Osteocyte (in vitro differentiated cells): ENCODE data around the gene NUBP1. TPM values are rescaled to one million over a fixed set of nuclear protein-coding genes. Genes with fewer than 3 reads are reported as not detected.
"Not testable (repeated sequence)": the region's sequence is repeated elsewhere in the genome, so short reads cannot be mapped to it uniquely, and the experiment has no call there.

Experiments
- DNase-seq: peaks from one replicate; pipeline ENCODE4 v3.0.0; 2021; ENCODE audit warnings: mixed read lengths; ENCODE audit not compliant: unreplicated experiment; ENCODE audit errors: extremely low spot score
- H3K27ac Mint-ChIP-seq: one replicate; pipeline ENCODE4 v1.8.0; 2021; ENCODE audit warnings: mild to moderate bottlenecking, mixed read lengths; ENCODE audit not compliant: unreplicated experiment
- H3K27me3 Mint-ChIP-seq: one replicate; pipeline ENCODE4 v1.8.0; 2021; ENCODE audit warnings: mixed read lengths; ENCODE audit not compliant: unreplicated experiment
- H3K36me3 Mint-ChIP-seq: one replicate; pipeline ENCODE4 v1.8.0; 2021; ENCODE audit warnings: mixed read lengths; ENCODE audit not compliant: unreplicated experiment
- H3K4me1 Mint-ChIP-seq: one replicate; pipeline ENCODE4 v1.8.0; 2021; ENCODE audit warnings: mixed read lengths; ENCODE audit not compliant: unreplicated experiment
- H3K4me3 Mint-ChIP-seq: one replicate; pipeline ENCODE4 v1.8.0; 2021; ENCODE audit warnings: mild to moderate bottlenecking, moderate library complexity, mixed read lengths; ENCODE audit not compliant: unreplicated experiment
- H3K9me3 Mint-ChIP-seq: one replicate; pipeline ENCODE4 v1.8.0; 2021; ENCODE audit warnings: mixed read lengths; ENCODE audit not compliant: unreplicated experiment
- total RNA-seq: library from RNA; stranded (reverse); gene quantifications from 2 replicates; pipeline ENCODE4 v1.2.1, GENCODE V29; 2021
- TF ChIP-seq, protein P1 (sequence below): fragments of 200-600 bp; sonication (generic); IDR thresholded peaks from 2 replicates; pipeline ENCODE4 v1.5.0; 2021; ENCODE audit warnings: antibody characterized with exemption, mild to moderate bottlenecking, moderate library complexity

NUBP1 gene
- total RNA-seq, 1 donor from 2014 or later = 20.0 TPM

GRCh38 chr16:10767127-10767526 lies 23.5 kb downstream of the NUBP1 start:
- Mint-ChIP-seq H3K4me1 (no peaks in the 10 kb centered on the region), H3K27me3 (no peaks in the 10 kb centered on the region), H3K4me3 (no peak overlapping the region), H3K27ac (no peak overlapping the region), H3K9me3 (no peaks in the 10 kb centered on the region), H3K36me3 (peaks cover 20% of the 10 kb centered on the region)
- TF ChIP-seq, protein P1, sequence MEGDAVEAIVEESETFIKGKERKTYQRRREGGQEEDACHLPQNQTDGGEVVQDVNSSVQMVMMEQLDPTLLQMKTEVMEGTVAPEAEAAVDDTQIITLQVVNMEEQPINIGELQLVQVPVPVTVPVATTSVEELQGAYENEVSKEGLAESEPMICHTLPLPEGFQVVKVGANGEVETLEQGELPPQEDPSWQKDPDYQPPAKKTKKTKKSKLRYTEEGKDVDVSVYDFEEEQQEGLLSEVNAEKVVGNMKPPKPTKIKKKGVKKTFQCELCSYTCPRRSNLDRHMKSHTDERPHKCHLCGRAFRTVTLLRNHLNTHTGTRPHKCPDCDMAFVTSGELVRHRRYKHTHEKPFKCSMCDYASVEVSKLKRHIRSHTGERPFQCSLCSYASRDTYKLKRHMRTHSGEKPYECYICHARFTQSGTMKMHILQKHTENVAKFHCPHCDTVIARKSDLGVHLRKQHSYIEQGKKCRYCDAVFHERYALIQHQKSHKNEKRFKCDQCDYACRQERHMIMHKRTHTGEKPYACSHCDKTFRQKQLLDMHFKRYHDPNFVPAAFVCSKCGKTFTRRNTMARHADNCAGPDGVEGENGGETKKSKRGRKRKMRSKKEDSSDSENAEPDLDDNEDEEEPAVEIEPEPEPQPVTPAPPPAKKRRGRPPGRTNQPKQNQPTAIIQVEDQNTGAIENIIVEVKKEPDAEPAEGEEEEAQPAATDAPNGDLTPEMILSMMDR = no peak
- no peak for DNase-seq

- TF ChIP-seq, protein P1 = no peak
- peaks cover 6% of the 10 kb centered on the region for H3K36me3 Mint-ChIP-seq
- no peak for DNase-seq
- no peak overlapping the region for H3K27ac Mint-ChIP-seq
- H3K9me3 Mint-ChIP-seq = no peaks in the 10 kb centered on the region
- H3K27me3 Mint-ChIP-seq = no peaks in the 10 kb centered on the region
- no peaks in the 10 kb centered on the region for H3K4me1 Mint-ChIP-seq
- no peak overlapping the region for H3K4me3 Mint-ChIP-seq
Observed at GRCh38 chr16:10769381-10769780, 25.7 kb downstream of the NUBP1 start.

- no peaks in the 10 kb centered on the region for H3K36me3 Mint-ChIP-seq
- H3K27me3 Mint-ChIP-seq = no peaks in the 10 kb centered on the region
- no peak overlapping the region for H3K27ac Mint-ChIP-seq
- TF ChIP-seq, protein P1 = no peak
- no peaks in the 10 kb centered on the region for H3K9me3 Mint-ChIP-seq
- no peak overlapping the region for H3K4me3 Mint-ChIP-seq
- H3K4me1 Mint-ChIP-seq = no peaks in the 10 kb centered on the region
- no peak for DNase-seq
Observed at GRCh38 chr16:10770907-10771306, 27.3 kb downstream of the NUBP1 start.

DNA sequence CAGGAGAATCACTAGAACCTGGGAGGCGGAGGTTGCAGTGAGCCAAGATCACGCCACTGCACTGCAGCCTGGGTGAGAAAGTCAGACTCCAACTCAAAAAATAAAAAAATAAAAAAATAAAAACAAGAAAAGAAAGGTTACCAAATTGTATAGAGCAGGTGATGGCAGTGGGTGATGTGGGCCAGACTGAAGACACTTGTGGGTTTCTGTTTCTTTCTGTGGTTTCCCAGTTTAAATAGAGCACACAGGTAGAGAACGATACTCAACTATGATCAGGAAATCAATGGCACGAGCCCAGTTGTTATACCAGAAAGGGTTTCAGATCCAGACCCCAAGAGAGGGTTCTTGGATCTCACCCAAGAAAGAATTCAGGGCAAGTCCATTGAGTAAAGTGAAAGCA lies 32.6 kb downstream of the NUBP1 start:
- Mint-ChIP-seq H3K27ac (no peak overlapping the region), H3K4me3 (no peak overlapping the region)

GRCh38 chr16:10776923-10777322 lies 33.3 kb downstream of the NUBP1 start:
- H3K36me3 Mint-ChIP-seq = not testable (repeated sequence)

More for the DNA sequence above, 32.6 kb downstream of the NUBP1 start:
- DNase-seq = no peak
- TF ChIP-seq, protein P1 = no peak
- H3K9me3 Mint-ChIP-seq = no peaks in the 10 kb centered on the region
- no peaks in the 10 kb centered on the region for H3K4me1 Mint-ChIP-seq
- peaks cover 3% of the 10 kb centered on the region for H3K27me3 Mint-ChIP-seq
- H3K36me3 Mint-ChIP-seq = no peaks in the 10 kb centered on the region

DNA sequence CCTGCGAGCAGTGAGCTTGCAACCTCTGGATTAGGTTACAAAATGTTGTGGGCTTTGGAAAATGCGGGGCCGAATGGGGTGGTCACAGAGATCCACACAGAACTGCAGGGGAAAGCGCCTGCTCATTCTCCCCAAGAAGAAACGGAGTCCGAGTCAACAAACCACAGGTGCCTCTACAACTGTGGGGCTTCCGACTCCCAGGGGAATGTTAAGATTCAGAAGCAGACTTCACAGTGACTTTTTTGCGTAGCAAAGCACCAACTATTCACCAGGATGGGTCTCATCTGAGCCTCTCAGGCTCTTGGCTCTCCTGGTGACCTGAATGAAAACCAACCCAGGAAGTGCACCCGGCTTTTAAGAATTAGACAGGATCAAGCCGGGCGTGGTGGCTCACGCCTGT lies 33.7 kb downstream of the NUBP1 start:
- no peak for DNase-seq
- Mint-ChIP-seq H3K4me1 (no peaks in the 10 kb centered on the region), H3K36me3 (no peaks in the 10 kb centered on the region), H3K27me3 (peaks cover 3% of the 10 kb centered on the region), H3K4me3 (no peak overlapping the region), H3K27ac (no peak overlapping the region), H3K9me3 (no peaks in the 10 kb centered on the region)
- TF ChIP-seq, protein P1 = no peak

More at GRCh38 chr16:10776923-10777322, 33.3 kb downstream of the NUBP1 start:
- not testable (repeated sequence) for H3K9me3 Mint-ChIP-seq, DNase-seq, H3K4me1 Mint-ChIP-seq, H3K4me3 Mint-ChIP-seq, H3K27ac Mint-ChIP-seq, H3K27me3 Mint-ChIP-seq

DNA sequence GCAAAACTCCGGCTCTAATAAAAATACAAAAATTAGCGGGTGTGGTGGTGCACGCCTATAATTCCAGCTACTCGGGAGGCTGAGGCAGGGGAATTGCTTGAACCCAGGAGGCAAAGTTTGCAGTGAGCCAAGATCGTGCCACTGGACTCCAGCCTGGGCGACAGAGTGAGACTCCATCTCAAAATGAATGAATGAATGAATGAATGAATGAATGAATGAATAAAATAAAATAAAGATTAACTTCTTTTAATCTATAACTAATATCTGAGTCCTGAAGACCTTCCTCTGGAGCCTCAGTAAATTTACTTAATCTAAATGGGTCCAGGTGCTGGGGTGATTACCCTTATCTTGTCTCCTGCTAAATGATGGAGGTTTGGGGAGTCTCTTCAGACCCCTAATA lies 36.3 kb downstream of the NUBP1 start:
- H3K4me1 Mint-ChIP-seq, H3K9me3 Mint-ChIP-seq, H3K27me3 Mint-ChIP-seq, H3K4me3 Mint-ChIP-seq, DNase-seq, H3K36me3 Mint-ChIP-seq, H3K27ac Mint-ChIP-seq: not testable (repeated sequence)
